ENCODE data around the gene RRP9. TPM values are rescaled to one million over a fixed set of nuclear protein-coding genes. Genes with fewer than 3 reads are reported as not detected.

The RRP9 gene
- total and polyA plus RNA-seq, 2 donors (not counting 3 experiments of a cell fraction or from before 2014, with no cell fraction given) = 26.0 to 30.1 TPM

- H3K4me3 ChIP-seq (replicated peaks in 1 of 3; ENCODE audit: insufficient read depth in 1 of 3, low read depth in 1 of 3, low read length in 3 of 3) = no peak overlapping the region
- no peaks in the 10 kb centered on the region for H4K20me1 ChIP-seq (replicated peaks; ENCODE audit: control insufficient read depth, extremely low read depth, insufficient read depth, low read length)
- no TSS peak for BruUV-seq (replicated peaks)
- no peak overlapping the region for H3K9ac ChIP-seq (replicated peaks; ENCODE audit: extremely low read depth, insufficient read depth, low read length)
- no peaks in the 10 kb centered on the region for H3K4me1 ChIP-seq (ENCODE audit: control insufficient read depth, extremely low read depth, insufficient read depth, low read length)
- TF ChIP-seq POLR2AphosphoS5 (IDR thresholded peaks at IDR 0.05; ENCODE audit: insufficient read depth, low read depth, low read length) (no peak), POLR2A (IDR thresholded peaks at IDR 0.05; ENCODE audit: low read depth, low read length) (no peak), EZH2 (IDR thresholded peaks at IDR 0.05; ENCODE audit: borderline replicate concordance, low read depth, low read length, severe bottlenecking) (no peak), FOS (IDR thresholded peaks at IDR 0.05; ENCODE audit: borderline replicate concordance, insufficient read depth, low read length) (no peak)
- no peak overlapping the region for H3K4me2 ChIP-seq (ENCODE audit: insufficient read depth, low read length)
- H3K79me2 ChIP-seq (ENCODE audit: control insufficient read depth, insufficient read depth, low read length) = no peaks in the 10 kb centered on the region
- no peaks in the 10 kb centered on the region for H3K9me1 ChIP-seq (replicated peaks; ENCODE audit: control insufficient read depth, extremely low read depth, insufficient read depth, low read length)
- ChIA-PET POLR2A (no interaction called here), CTCF (interaction anchor here (0.9 to 1.4 kb wide), 2 partner anchors 8 to 40 kb away, joined by 3 read pairs; partner anchors contain the start of genes ABHD14B and RRP9)
- no peaks in the 10 kb centered on the region for H3K9me3 ChIP-seq (replicated peaks; ENCODE audit: control insufficient read depth, insufficient read depth, low read length)
- DNase-seq (ENCODE audit: low read depth, low spot score) (no peak), FAIRE-seq (no peak)
- dilution Hi-C loops (cut with MboI; ENCODE audit: extremely low pct_ligation_motif_present, low sequenced_read_pairs) = no loop called here
- intact Hi-C loops (cut with micrococcal nuclease) = no loop called here
- no peak overlapping the region for H2AFZ ChIP-seq (ENCODE audit: low read depth, low read length)
- peaks cover 0 to 41% of the 10 kb centered on the region in 2 experiments for H3K36me3 ChIP-seq (ENCODE audit: control insufficient read depth in 2 of 2, extremely low read depth in 1 of 2, insufficient read depth in 2 of 2, low read length in 2 of 2)
- no peak overlapping the region for H3K27ac ChIP-seq (ENCODE audit: insufficient read depth, low read depth, low read length)
- H3K27me3 ChIP-seq (ENCODE audit: control insufficient read depth in 2 of 2, insufficient read depth in 2 of 2, low read length in 2 of 2) = no peaks in the 10 kb centered on the region
Measured at GRCh38 chr3:51933471-51934138, 8.1 kb downstream of the RRP9 start.

- H3K4me1 ChIP-seq (ENCODE audit: control insufficient read depth, extremely low read depth, insufficient read depth, low read length) = no peaks in the 10 kb centered on the region
- TF ChIP-seq GATA2 (IDR thresholded peaks at IDR 0.05; ENCODE audit: insufficient read depth, insufficient read length, low read depth, low read length) (no peak), MYC (IDR thresholded peaks at IDR 0.05; ENCODE audit: low read depth, low read length) (no peak)
- POLR2A ChIA-PET = no interaction called here
- CTCF ChIA-PET = interaction anchor here (0.6 to 1.4 kb wide), 3 partner anchors 9 to 602 kb away, joined by 3 read pairs; partner anchors contain the start of genes ABHD14B and RRP9
- no peak for FAIRE-seq
- H3K4me3 ChIP-seq (replicated peaks in 1 of 3; ENCODE audit: insufficient read depth in 1 of 3, low read depth in 1 of 3, low read length in 3 of 3) = no peak overlapping the region
- H3K4me2 ChIP-seq (ENCODE audit: insufficient read depth, low read length) = no peak overlapping the region
- no peaks in the 10 kb centered on the region for H3K9me3 ChIP-seq (replicated peaks; ENCODE audit: control insufficient read depth, insufficient read depth, low read length)
- H4K20me1 ChIP-seq (replicated peaks; ENCODE audit: control insufficient read depth, extremely low read depth, insufficient read depth, low read length) = no peaks in the 10 kb centered on the region
- BruUV-seq (replicated peaks) = no TSS peak
- no peak overlapping the region for H3K27ac ChIP-seq (ENCODE audit: insufficient read depth, low read depth, low read length)
- no peaks in the 10 kb centered on the region for H3K27me3 ChIP-seq (ENCODE audit: control insufficient read depth in 2 of 2, insufficient read depth in 2 of 2, low read length in 2 of 2)
- dilution Hi-C loops (cut with MboI; ENCODE audit: extremely low pct_ligation_motif_present, low sequenced_read_pairs) (no loop called here), intact Hi-C loops (cut with micrococcal nuclease) (no loop called here)
- no peaks in the 10 kb centered on the region for H3K79me2 ChIP-seq (ENCODE audit: control insufficient read depth, insufficient read depth, low read length)
- DNase-seq (ENCODE audit: low read depth, low spot score) = no peak
- no peak overlapping the region for H3K9ac ChIP-seq (replicated peaks; ENCODE audit: extremely low read depth, insufficient read depth, low read length)
- no peaks in the 10 kb centered on the region for H3K9me1 ChIP-seq (replicated peaks; ENCODE audit: control insufficient read depth, extremely low read depth, insufficient read depth, low read length)
- H3K36me3 ChIP-seq (ENCODE audit: control insufficient read depth in 2 of 2, extremely low read depth in 1 of 2, insufficient read depth in 2 of 2, low read length in 2 of 2) = peaks cover 0 to 36% of the 10 kb centered on the region in 2 experiments
- H2AFZ ChIP-seq (ENCODE audit: low read depth, low read length) = no peak overlapping the region
Measured at GRCh38 chr3:51932471-51933370, 9.0 kb downstream of the RRP9 start.

Data from endothelial cell of umbilical vein (primary cell).